Activated CD4-positive, alpha-beta T cell treated with anti-CD3 and anti-CD28 coated beads, Interleukin-2, amount 10 ng/mL, durations not matched to agents 7 days and 5 days (primary cell): ENCODE data around the gene RGS7. TPM values are rescaled to one million over a fixed set of nuclear protein-coding genes. Genes with fewer than 3 reads are reported as not detected.

Source experiments
- CTCF ChIA-PET: fragments of 350-600 bp; sonication (Branson Sonifier 250); formaldehyde crosslinking; loops from one replicate; lab custom pipeline; 2021; ENCODE audit warnings: antibody characterized with exemption; lab: Charles Lee
- POLR2A ChIA-PET: fragments of 350-600 bp; sonication (Branson Sonifier 250); formaldehyde crosslinking; loops from one replicate; lab custom pipeline; 2021; ENCODE audit warnings: antibody characterized with exemption; lab: Charles Lee
- DNase-seq: peaks from one replicate; pipeline ENCODE4 v3.0.0-alpha.2; 2020
- H3K27ac Mint-ChIP-seq: one replicate; pipeline ENCODE4 v1.8.0; 2021; ENCODE audit warnings: mild to moderate bottlenecking, moderate library complexity, mixed read lengths
- H3K27me3 Mint-ChIP-seq: one replicate; pipeline ENCODE4 v1.8.0; 2021; ENCODE audit warnings: mixed read lengths
- H3K36me3 Mint-ChIP-seq: one replicate; pipeline ENCODE4 v1.8.0; 2021; ENCODE audit warnings: low read depth, mixed read lengths
- H3K4me1 Mint-ChIP-seq: one replicate; pipeline ENCODE4 v1.8.0; 2021; ENCODE audit warnings: mixed read lengths
- H3K4me3 Mint-ChIP-seq: one replicate; pipeline ENCODE4 v1.8.0; 2021; ENCODE audit warnings: mild to moderate bottlenecking, moderate library complexity, mixed read lengths
- H3K9me3 Mint-ChIP-seq: one replicate; pipeline ENCODE4 v1.8.0; 2021; ENCODE audit warnings: mixed read lengths
- total RNA-seq, 2 experiments: library from RNA; stranded (reverse); gene quantifications; one replicate each; pipeline ENCODE4 v1.2.3, GENCODE V29; 2021

Gene RGS7
- total RNA-seq, 2 experiments from 2014 or later: not detected

DNA sequence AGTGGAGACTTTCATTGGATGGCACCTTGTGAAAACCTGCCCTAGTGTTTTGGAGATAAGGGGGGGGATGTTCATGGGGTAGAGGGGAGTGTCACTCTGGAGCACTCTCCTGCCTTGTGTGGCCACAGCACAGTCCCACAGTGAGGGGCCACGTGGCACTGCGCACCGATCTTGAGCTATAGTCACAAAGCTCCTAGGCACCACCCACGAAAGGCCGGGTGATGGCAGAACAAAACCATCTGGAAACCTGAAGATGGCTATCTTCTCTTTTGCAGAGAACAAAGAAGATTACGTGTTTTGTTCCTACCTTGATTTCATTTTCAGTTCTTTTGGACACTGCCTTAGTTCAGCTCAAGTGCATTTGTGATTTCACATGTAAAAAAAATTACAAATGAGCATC lies 220.6 kb downstream of the RGS7 start:
- Mint-ChIP-seq H3K4me1 (no peaks in the 10 kb centered on the region), H3K9me3 (peaks cover 4% of the 10 kb centered on the region), H3K4me3 (no peak overlapping the region), H3K27ac (no peak overlapping the region), H3K27me3 (no peaks in the 10 kb centered on the region), H3K36me3 (no peaks in the 10 kb centered on the region)
- DNase-seq: no peak
- ChIA-PET POLR2A (no interaction called here), CTCF (interaction anchor here (1.5 kb wide), 1 partner anchor 14 kb away, joined by 9 read pairs; no protein-coding TSS in a partner anchor)

DNA sequence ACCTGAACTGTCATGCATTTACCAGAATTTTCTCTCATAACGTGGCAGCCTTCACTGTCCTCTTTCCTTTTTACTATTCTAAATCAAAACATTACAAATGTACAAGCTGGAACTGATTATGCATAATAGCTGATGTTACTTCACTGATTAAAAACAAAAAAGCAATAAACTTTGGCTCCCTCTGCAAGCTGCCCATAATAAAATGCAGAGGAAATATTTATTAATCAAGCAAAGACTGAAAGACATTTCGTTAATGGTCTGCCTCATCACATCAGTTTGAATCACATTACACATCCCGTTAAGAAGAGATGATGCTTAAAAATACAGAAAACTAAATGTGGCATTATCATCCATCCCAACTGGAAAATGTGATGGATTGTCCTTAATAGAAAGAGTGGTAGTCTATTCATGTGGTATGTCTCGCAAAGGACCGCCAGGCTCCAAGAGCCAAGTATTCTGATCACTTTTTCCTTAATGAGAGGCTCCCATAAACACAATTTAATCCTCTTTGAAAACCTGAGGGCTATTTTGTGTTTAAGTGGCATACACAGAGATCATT lies 225.3 kb downstream of the RGS7 start:
- no peak overlapping the region for H3K27ac Mint-ChIP-seq
- no peaks in the 10 kb centered on the region for H3K27me3 Mint-ChIP-seq
- H3K9me3 Mint-ChIP-seq: peaks cover 4% of the 10 kb centered on the region
- no peaks in the 10 kb centered on the region for H3K4me1 Mint-ChIP-seq
- POLR2A ChIA-PET: no interaction called here
- CTCF ChIA-PET: no interaction called here
- H3K4me3 Mint-ChIP-seq: no peak overlapping the region
- no peak for DNase-seq
- H3K36me3 Mint-ChIP-seq: no peaks in the 10 kb centered on the region

DNA sequence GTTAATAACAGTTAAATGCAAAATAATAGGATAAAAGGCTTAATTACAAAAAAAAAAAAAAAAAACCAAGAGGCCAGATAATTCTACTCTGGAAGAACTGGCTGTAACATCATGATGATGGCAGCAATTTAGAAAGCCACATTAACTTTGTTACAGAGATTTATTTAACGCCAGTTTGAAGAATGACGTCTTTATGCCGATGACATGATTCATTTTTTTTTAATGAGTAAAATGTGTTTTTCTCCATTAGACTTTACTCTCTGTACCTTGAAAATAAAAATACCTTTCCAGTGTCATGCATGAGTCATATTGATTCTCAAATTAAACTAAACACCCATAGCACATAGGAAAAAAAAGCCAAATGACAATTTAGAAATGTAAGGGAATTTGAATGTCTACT lies 226.1 kb downstream of the RGS7 start:
- H3K9me3 Mint-ChIP-seq: peaks cover 4% of the 10 kb centered on the region
- no peak overlapping the region for H3K4me3 Mint-ChIP-seq
- CTCF ChIA-PET: no interaction called here
- no peaks in the 10 kb centered on the region for H3K36me3 Mint-ChIP-seq
- no peaks in the 10 kb centered on the region for H3K4me1 Mint-ChIP-seq
- H3K27me3 Mint-ChIP-seq: no peaks in the 10 kb centered on the region
- no peak overlapping the region for H3K27ac Mint-ChIP-seq
- DNase-seq: no peak
- POLR2A ChIA-PET: no interaction called here

DNA sequence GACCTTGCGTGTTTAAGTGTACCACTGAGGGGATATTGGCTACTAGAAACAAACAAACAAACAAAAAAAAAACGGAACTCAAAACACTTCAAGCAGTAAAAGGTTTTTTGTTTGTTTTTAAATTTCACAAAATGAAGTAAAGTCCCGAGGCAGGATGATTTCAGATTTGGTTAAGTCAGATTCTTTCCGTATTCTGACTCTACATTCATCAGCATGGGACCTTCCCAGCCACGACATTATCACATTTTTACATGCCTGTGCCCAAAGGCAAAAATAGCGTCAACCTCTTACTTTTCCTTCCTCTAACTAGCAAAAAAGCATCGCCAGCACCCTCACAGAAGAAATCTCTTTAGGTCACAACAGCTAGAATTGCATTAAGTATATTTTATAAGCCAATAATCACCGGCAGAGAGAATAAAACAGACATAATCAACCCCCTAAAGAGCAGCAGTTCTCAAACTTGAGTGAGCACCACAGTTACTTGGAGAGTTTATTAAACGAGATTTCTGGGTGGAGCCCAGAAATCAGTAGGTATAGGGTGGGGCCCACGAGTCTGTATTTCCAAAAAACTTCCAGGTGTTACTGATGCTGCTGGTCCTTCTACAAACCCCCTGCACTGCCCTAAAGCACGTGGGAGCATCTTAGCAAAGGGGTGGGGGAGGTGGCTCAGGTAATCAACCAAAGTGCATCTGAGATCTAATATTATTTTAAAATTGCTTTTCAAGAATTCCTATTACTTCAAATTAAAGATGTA lies 227.6 kb downstream of the RGS7 start:
- no peak overlapping the region for H3K27ac Mint-ChIP-seq
- peaks cover under 1% of the 10 kb centered on the region for H3K9me3 Mint-ChIP-seq
- DNase-seq: no peak
- H3K4me1 Mint-ChIP-seq: no peaks in the 10 kb centered on the region
- CTCF ChIA-PET: no interaction called here
- no peak overlapping the region for H3K4me3 Mint-ChIP-seq
- no peaks in the 10 kb centered on the region for H3K36me3 Mint-ChIP-seq
- H3K27me3 Mint-ChIP-seq: no peaks in the 10 kb centered on the region
- POLR2A ChIA-PET: no interaction called here

DNA sequence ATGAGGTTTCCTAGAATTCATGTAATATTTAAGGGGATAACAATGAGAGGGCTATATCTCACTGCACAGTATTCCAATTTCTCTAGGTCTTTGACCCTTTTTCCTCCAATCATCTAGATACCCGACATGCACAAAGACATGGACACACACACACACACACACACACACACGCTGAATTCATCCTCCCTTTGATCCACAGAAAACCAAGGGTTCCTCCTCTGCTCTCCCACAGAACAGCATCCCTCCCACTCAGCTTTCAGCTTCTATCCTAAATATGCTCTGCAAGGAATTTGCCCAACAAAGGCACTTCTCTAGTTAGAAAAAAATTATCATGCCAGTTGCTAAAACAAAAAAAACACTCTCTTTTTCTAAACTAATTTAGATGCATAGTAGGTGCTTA lies 231.7 kb downstream of the RGS7 start:
- DNase-seq: no peak
- Mint-ChIP-seq H3K4me1 (no peaks in the 10 kb centered on the region), H3K27me3 (no peaks in the 10 kb centered on the region), H3K36me3 (no peaks in the 10 kb centered on the region), H3K27ac (no peak overlapping the region), H3K4me3 (no peak overlapping the region), H3K9me3 (no peaks in the 10 kb centered on the region)
- ChIA-PET POLR2A (no interaction called here), CTCF (no interaction called here)

DNA sequence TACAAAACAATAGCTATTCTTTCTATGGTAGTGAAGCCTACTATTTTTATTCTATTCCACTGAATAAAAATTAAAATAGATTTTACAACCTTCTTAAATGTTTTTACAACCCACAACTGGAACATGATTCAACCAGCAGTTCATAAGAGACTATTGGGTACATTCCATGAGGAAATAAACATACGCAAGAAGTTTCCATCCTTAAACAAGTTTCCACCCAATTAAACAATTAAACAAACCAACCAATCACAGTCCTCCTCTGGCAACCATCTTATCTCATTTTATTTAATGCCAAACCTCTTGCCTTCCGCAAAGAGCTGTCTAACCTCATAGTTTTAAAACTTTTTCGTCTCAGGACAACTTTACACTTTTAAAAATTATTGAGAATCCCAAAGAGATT lies 239.0 kb downstream of the RGS7 start:
- ChIA-PET CTCF (no interaction called here), POLR2A (no interaction called here)
- Mint-ChIP-seq H3K27me3 (no peaks in the 10 kb centered on the region), H3K4me1 (no peaks in the 10 kb centered on the region), H3K36me3 (no peaks in the 10 kb centered on the region), H3K4me3 (no peak overlapping the region), H3K27ac (no peak overlapping the region), H3K9me3 (no peaks in the 10 kb centered on the region)
- no peak for DNase-seq

DNA sequence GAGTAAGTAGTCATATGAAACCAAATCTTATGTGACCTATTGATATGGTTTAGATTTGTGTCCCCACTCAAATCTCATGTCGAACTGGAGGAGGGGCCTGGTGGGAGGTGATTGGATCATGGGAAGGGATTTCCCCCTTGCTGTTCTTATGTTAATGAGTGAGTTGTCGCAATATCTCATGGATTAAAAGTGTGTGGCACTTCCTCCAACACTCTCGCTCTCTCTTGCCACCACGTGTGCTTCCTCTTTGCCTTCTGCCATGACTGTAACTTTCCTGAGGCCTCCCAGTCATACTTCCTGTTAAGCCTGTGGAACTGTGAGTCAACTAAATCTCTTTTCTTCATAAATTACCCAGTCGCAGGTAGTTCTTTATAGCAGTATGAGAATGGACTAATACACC lies 241.2 kb downstream of the RGS7 start:
- Mint-ChIP-seq H3K4me1 (no peaks in the 10 kb centered on the region), H3K27ac (no peak overlapping the region), H3K27me3 (no peaks in the 10 kb centered on the region), H3K36me3 (no peaks in the 10 kb centered on the region), H3K9me3 (no peaks in the 10 kb centered on the region), H3K4me3 (no peak overlapping the region)
- POLR2A ChIA-PET: no interaction called here
- DNase-seq: no peak
- CTCF ChIA-PET: no interaction called here

DNA sequence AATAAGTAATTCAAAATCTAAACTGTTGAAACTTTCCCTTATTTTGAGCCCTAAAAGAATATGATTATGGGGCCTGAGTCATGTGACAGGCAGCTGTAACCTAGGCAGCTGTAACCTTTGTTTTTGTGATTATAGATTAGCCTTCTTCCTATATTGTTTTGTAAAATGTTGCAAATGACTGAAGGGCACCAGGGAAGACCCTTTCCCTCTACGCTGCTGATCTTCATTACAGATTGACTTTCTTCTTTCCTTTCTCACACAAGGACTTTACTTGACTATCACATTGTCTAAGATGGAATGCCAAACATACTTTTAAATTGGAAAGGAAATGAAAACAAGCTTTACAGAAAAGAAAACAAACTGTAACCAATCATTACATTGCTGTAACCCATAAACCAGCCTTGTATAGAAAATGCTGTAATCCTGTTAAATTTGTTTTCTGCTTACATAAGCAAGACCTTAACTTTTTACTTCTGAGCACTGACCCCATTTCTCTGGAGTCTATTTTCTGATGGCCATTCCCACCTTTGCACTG lies 242.2 kb downstream of the RGS7 start:
- H3K27me3 Mint-ChIP-seq: no peaks in the 10 kb centered on the region
- H3K4me3 Mint-ChIP-seq: no peak overlapping the region
- no peak overlapping the region for H3K27ac Mint-ChIP-seq
- ChIA-PET CTCF (no interaction called here), POLR2A (no interaction called here)
- no peaks in the 10 kb centered on the region for H3K4me1 Mint-ChIP-seq
- H3K36me3 Mint-ChIP-seq: no peaks in the 10 kb centered on the region
- DNase-seq: no peak
- no peaks in the 10 kb centered on the region for H3K9me3 Mint-ChIP-seq

DNA sequence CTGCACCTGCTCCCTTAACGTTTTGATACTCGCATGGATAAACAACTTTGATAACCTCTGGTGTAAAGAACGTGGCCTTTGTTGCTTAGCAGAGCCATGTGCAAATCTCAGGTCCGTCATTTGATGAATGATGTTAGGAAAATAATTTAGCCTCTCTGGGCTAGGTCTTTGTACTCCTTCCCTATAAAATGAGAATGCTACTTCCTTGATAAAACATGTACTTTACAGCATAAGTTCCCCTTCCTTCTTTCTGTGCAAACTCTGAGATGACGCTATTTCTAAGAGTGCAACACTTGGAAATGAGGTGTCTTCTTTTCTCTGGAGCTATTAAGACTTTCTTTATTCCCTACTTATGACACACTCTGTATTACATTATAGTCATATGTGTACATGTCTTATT lies 243.4 kb downstream of the RGS7 start:
- CTCF ChIA-PET: no interaction called here
- no peaks in the 10 kb centered on the region for H3K27me3 Mint-ChIP-seq
- no peak overlapping the region for H3K27ac Mint-ChIP-seq
- POLR2A ChIA-PET: no interaction called here
- no peaks in the 10 kb centered on the region for H3K4me1 Mint-ChIP-seq
- no peak overlapping the region for H3K4me3 Mint-ChIP-seq
- DNase-seq: no peak
- no peaks in the 10 kb centered on the region for H3K9me3 Mint-ChIP-seq
- no peaks in the 10 kb centered on the region for H3K36me3 Mint-ChIP-seq

DNA sequence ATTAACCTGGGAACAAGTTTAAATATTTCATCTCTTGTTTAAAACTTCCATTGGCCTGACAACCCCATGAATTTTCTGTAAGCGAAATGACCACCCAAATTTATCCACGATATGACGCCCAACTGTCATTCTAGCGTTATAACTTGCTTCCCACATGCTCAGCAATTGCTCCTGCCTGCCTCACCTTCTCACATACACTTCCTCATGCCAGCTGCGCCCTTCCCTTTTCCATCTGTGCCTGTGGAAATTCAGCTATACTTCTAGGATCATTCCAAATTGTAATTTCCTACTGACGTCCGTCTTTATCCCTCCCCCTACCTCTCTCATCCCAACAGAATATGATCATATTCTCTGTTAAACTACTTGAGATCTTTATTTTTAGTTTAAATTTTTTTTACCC lies 248.0 kb downstream of the RGS7 start:
- H3K27ac Mint-ChIP-seq: no peak overlapping the region
- H3K4me1 Mint-ChIP-seq: no peaks in the 10 kb centered on the region
- H3K9me3 Mint-ChIP-seq: no peaks in the 10 kb centered on the region
- ChIA-PET CTCF (no interaction called here), POLR2A (no interaction called here)
- H3K4me3 Mint-ChIP-seq: no peak overlapping the region
- H3K36me3 Mint-ChIP-seq: no peaks in the 10 kb centered on the region
- H3K27me3 Mint-ChIP-seq: no peaks in the 10 kb centered on the region
- DNase-seq: no peak

DNA sequence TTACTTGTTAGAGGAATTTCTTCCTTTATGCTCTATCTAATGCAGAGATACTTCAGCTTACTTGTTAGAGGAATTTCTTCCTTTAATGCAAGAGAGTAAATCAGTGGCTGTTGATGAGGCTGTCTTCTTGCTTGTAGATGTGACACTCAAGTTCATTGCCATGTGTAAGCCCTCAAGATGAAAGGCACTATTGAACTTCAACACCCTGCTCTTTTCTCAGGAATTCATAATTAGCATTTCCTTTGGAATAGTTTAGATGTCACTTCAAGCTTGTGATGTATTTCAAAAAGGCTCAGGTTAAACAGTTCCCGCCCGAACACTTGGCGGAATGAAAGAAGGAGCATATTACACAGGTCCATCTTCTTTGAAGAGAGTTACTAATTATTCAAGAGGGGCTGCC lies 251.9 kb downstream of the RGS7 start:
- ChIA-PET POLR2A (no interaction called here), CTCF (no interaction called here)
- no peak overlapping the region for H3K27ac Mint-ChIP-seq
- no peaks in the 10 kb centered on the region for H3K36me3 Mint-ChIP-seq
- H3K9me3 Mint-ChIP-seq: no peaks in the 10 kb centered on the region
- DNase-seq: no peak
- H3K4me1 Mint-ChIP-seq: no peaks in the 10 kb centered on the region
- H3K4me3 Mint-ChIP-seq: no peak overlapping the region
- no peaks in the 10 kb centered on the region for H3K27me3 Mint-ChIP-seq

DNA sequence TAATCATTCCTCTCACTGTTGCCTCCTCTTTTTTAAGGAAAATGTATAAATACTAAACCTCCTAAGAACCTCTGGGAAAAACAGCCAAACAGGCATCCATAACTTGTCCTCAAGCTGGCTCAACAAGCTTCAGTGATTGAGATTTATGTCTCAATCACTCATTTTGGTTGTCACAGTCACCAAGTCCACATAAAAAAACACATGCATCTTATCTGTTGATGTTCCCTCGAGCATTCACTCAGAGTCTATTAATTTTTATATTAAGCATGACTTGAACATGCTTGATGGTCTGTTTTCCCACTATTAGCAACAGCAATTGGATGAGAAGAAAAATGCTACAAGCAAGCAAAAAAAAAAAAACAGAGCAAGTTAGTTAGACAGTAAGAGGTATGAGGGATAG lies 254.3 kb downstream of the RGS7 start:
- no peak for DNase-seq
- no peaks in the 10 kb centered on the region for H3K36me3 Mint-ChIP-seq
- H3K27ac Mint-ChIP-seq: no peak overlapping the region
- H3K27me3 Mint-ChIP-seq: no peaks in the 10 kb centered on the region
- H3K4me1 Mint-ChIP-seq: no peaks in the 10 kb centered on the region
- ChIA-PET CTCF (no interaction called here), POLR2A (no interaction called here)
- H3K9me3 Mint-ChIP-seq: no peaks in the 10 kb centered on the region
- H3K4me3 Mint-ChIP-seq: no peak overlapping the region

DNA sequence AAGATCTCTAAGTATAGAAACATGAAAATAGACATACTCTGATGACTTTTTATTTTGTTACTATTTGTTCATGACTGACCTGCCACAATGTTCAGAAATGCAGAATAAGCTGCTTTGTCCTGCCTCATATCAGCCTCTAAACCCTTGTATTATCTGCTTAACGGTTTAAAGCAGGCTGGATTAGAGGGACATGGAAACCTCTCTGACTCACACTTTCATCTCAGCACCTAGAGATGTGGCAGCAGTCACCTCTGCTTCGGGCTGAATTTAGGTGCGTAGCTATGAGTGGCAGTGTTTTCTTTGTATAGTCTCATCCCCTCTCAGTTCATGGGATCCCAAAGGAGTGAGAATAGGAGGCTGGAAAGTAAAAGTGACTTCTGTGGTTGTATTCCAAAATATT lies 255.4 kb downstream of the RGS7 start:
- ChIA-PET POLR2A (no interaction called here), CTCF (no interaction called here)
- Mint-ChIP-seq H3K9me3 (no peaks in the 10 kb centered on the region), H3K27me3 (no peaks in the 10 kb centered on the region), H3K4me1 (no peaks in the 10 kb centered on the region), H3K36me3 (no peaks in the 10 kb centered on the region), H3K27ac (no peak overlapping the region), H3K4me3 (no peak overlapping the region)
- DNase-seq: no peak

DNA sequence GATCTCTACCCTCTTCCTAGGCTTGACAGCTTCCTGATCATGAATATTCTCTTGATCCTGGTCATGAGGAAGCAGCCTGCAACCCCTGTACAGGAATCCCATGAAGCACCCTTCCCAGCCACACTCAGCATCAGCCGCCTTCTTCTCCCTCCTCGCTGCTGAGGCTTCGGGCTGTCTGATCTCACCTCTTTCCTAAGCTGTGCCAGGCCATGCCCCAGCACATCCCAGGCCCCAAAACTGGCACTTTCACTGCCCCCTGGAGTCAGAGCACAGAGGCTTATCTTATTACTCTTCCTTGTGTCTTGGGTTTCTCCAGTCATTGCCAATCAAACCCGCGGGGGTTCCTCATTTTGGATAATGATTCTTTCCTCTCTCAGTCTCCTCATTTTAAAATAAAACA lies 259.5 kb downstream of the RGS7 start:
- no peaks in the 10 kb centered on the region for H3K27me3 Mint-ChIP-seq
- no peaks in the 10 kb centered on the region for H3K9me3 Mint-ChIP-seq
- CTCF ChIA-PET: no interaction called here
- no peaks in the 10 kb centered on the region for H3K4me1 Mint-ChIP-seq
- POLR2A ChIA-PET: no interaction called here
- no peaks in the 10 kb centered on the region for H3K36me3 Mint-ChIP-seq
- no peak for DNase-seq
- no peak overlapping the region for H3K27ac Mint-ChIP-seq
- H3K4me3 Mint-ChIP-seq: no peak overlapping the region
